PC-9 (cell line): ENCODE measurements around the gene TBC1D9B. TPM values are rescaled to one million over a fixed set of nuclear protein-coding genes. Genes with fewer than 3 reads are reported as not detected.

Experiments used
- BruUV-seq: library from RNA; stranded (reverse); fragments of 400-500 nt; replicated peaks from 2 replicates; lab custom pipeline; 2021; lab: Mats Ljungman, UMichigan
- CTCF ChIA-PET: fragments of 300-600 bp; sonication (Branson Sonifier 250); formaldehyde crosslinking; loops from one replicate; lab custom pipeline; 2022; ENCODE audit warnings: antibody characterized with exemption; lab: Charles Lee
- POLR2A ChIA-PET: fragments of 300-600 bp; sonication (Branson Sonifier 250); formaldehyde crosslinking; loops from one replicate; lab custom pipeline; 2022; ENCODE audit warnings: antibody characterized with exemption; ENCODE audit not compliant: unreplicated experiment; lab: Charles Lee
- DNase-seq, 2 experiments: peaks; one replicate each; pipeline versions ENCODE4 v3.0.0 to v3.0.0-alpha.2; 2015 to 2022; ENCODE audit warnings: mixed read lengths in 1 of 2
- H2AFZ ChIP-seq: fragments of 200-600 bp; sonication (generic); 2 replicates; pipeline ENCODE4 v1.8.1; 2017; ENCODE audit warnings: antibody characterized with exemption
- H3F3A ChIP-seq: fragments of 200-600 bp; sonication (generic); 2 replicates; pipeline ENCODE4 v1.8.1; 2017; ENCODE audit warnings: antibody characterized with exemption, mild to moderate bottlenecking, low read depth; ENCODE audit not compliant: insufficient read depth
- H3K27ac ChIP-seq: fragments of 200-600 bp; sonication (generic); 2 replicates; pipeline ENCODE4 v1.6.1; 2016; ENCODE audit warnings: mixed run types
- H3K27me3 ChIP-seq: fragments of 200-600 bp; sonication (generic); 2 replicates; pipeline ENCODE4 v1.6.1; 2016; ENCODE audit warnings: low read depth, mixed run types; ENCODE audit not compliant: insufficient read depth
- H3K36me3 ChIP-seq: fragments of 200-600 bp; sonication (generic); 2 replicates; pipeline ENCODE4 v1.6.1; 2016; ENCODE audit warnings: low read depth, mixed run types
- H3K4me1 ChIP-seq: fragments of 200-600 bp; sonication (generic); replicated peaks from 2 replicates; pipeline ENCODE4 v1.6.1; 2016; ENCODE audit warnings: mixed run types; ENCODE audit not compliant: insufficient read depth
- H3K4me2 ChIP-seq: fragments of 200-600 bp; sonication (generic); 2 replicates; pipeline ENCODE4 v1.6.1; 2017; ENCODE audit warnings: mixed run types
- H3K4me3 ChIP-seq: fragments of 200-600 bp; sonication (generic); 2 replicates; pipeline ENCODE4 v1.6.1; 2016; ENCODE audit warnings: mixed run types
- H3K79me2 ChIP-seq: fragments of 200-600 bp; sonication (generic); 2 replicates; pipeline ENCODE4 v1.6.1; 2017; ENCODE audit warnings: low read depth, mixed run types
- H3K9me2 ChIP-seq: fragments of 200-600 bp; sonication (generic); 2 replicates; pipeline ENCODE4 v1.8.1; 2017; ENCODE audit warnings: mild to moderate bottlenecking; ENCODE audit not compliant: insufficient read depth
- H3K9me3 ChIP-seq: fragments of 200-600 bp; sonication (generic); 2 replicates; pipeline ENCODE4 v1.8.1; 2016; ENCODE audit warnings: low read depth; ENCODE audit not compliant: insufficient read depth
- H4K20me1 ChIP-seq: fragments of 200-600 bp; sonication (generic); 2 replicates; pipeline ENCODE4 v1.8.1; 2017; ENCODE audit not compliant: insufficient read depth
- CTCF ChIP-seq: fragments of 200-600 bp; sonication (generic); conservative IDR thresholded peaks from 2 replicates; pipeline ENCODE4 v1.6.1; 2017; ENCODE audit warnings: mixed run types, antibody characterized with exemption, mild to moderate bottlenecking, moderate library complexity
- EZH2 ChIP-seq: fragments of 200-600 bp; sonication (generic); IDR thresholded peaks from 2 replicates; pipeline ENCODE4 v1.8.0; 2017; ENCODE audit warnings: antibody characterized with exemption, low read depth
- intact Hi-C: fragments of 100-400 bp; cut with micrococcal nuclease; formaldehyde crosslinking; loops from one replicate; pipeline ENCODE4 v1.10.0; 2022; ENCODE audit not compliant: unreplicated experiment
- total RNA-seq: library from RNA; stranded (reverse); gene quantifications from 2 replicates; pipeline ENCODE4 v1.2.3, GENCODE V29; 2021

TBC1D9B gene
- total RNA-seq, 1 experiment from 2014 or later: 118 TPM

- intact Hi-C loops: no loop called here
- H2AFZ ChIP-seq: no peak overlapping the region
- no peaks in the 10 kb centered on the region for H3K9me2 ChIP-seq
- DNase-seq: no peak
- H3K27ac ChIP-seq: no peak overlapping the region
- no peaks in the 10 kb centered on the region for H4K20me1 ChIP-seq
- no peak overlapping the region for H3K4me3 ChIP-seq
- BruUV-seq: no TSS peak
- H3K79me2 ChIP-seq: no peaks in the 10 kb centered on the region
- peaks cover 5% of the 10 kb centered on the region; the same call in 1 of the 2 replicates for H3F3A ChIP-seq
- TF ChIP-seq EZH2: no peak
- no peak for TF ChIP-seq CTCF
- H3K27me3 ChIP-seq: no peaks in the 10 kb centered on the region
- CTCF ChIA-PET: no interaction called here
- H3K9me3 ChIP-seq: no peaks in the 10 kb centered on the region
- H3K4me2 ChIP-seq: no peak overlapping the region
- POLR2A ChIA-PET: no interaction called here
- peaks cover 8% of the 10 kb centered on the region for H3K4me1 ChIP-seq
- no peaks in the 10 kb centered on the region for H3K36me3 ChIP-seq
Measured at GRCh38 chr5:179918742-179919486, 11.2 kb upstream of the TBC1D9B start.

- POLR2A ChIA-PET: interaction anchor here (0.6 kb wide), 1 partner anchor 1340 kb away, joined by 6 read pairs; no protein-coding TSS in a partner anchor
- Histone ChIP-seq H3K4me2 (no peak overlapping the region), H3K9me2 (no peaks in the 10 kb centered on the region), H3F3A (peaks cover 16% of the 10 kb centered on the region), H3K4me3 (no peak overlapping the region), H2AFZ (no peak overlapping the region), H3K9me3 (no peaks in the 10 kb centered on the region), H3K36me3 (no peaks in the 10 kb centered on the region), H3K27me3 (no peaks in the 10 kb centered on the region), H3K4me1 (peaks cover 21% of the 10 kb centered on the region), H3K27ac (no peak overlapping the region), H3K79me2 (no peaks in the 10 kb centered on the region), H4K20me1 (no peaks in the 10 kb centered on the region)
- no TSS peak for BruUV-seq
- TF ChIP-seq EZH2 (no peak), CTCF (no peak)
- intact Hi-C loops: no loop called here
- CTCF ChIA-PET: no interaction called here
- DNase-seq: no peak
Measured at GRCh38 chr5:179916523-179916922, 8.8 kb upstream of the TBC1D9B start.

GRCh38 chr5:179915406-179915935 lies 7.8 kb upstream of the TBC1D9B start:
- DNase-seq: no peak
- no peak overlapping the region for H3K27ac ChIP-seq
- no peaks in the 10 kb centered on the region for H3K79me2 ChIP-seq
- ChIA-PET POLR2A (no interaction called here), CTCF (no interaction called here)
- intact Hi-C loops: no loop called here
- peaks cover 16% of the 10 kb centered on the region for H3F3A ChIP-seq
- no peak overlapping the region for H2AFZ ChIP-seq
- no peaks in the 10 kb centered on the region for H3K9me2 ChIP-seq
- H3K4me2 ChIP-seq: no peak overlapping the region
- H3K27me3 ChIP-seq: no peaks in the 10 kb centered on the region
- H3K4me1 ChIP-seq: peaks cover 21% of the 10 kb centered on the region
- BruUV-seq: no TSS peak
- no peaks in the 10 kb centered on the region for H3K9me3 ChIP-seq
- no peaks in the 10 kb centered on the region for H3K36me3 ChIP-seq
- no peak overlapping the region for H3K4me3 ChIP-seq
- TF ChIP-seq EZH2 (no peak), CTCF (no peak)
- no peaks in the 10 kb centered on the region for H4K20me1 ChIP-seq
